Activated CD8-positive, alpha-beta memory T cell treated with anti-CD3 and anti-CD28 coated beads, Interleukin-2, amount 50 U/mL, for 4 hours (primary cell): Measurements from ENCODE around the gene AMOTL1.
"Not testable (repeated sequence)": the region's sequence is repeated elsewhere in the genome, so short reads cannot be mapped to it uniquely, and the experiment has no call there.

Source experiments
- DNase-seq: peaks from one replicate; pipeline ENCODE4 v3.0.0-alpha.2; 2020

Gene AMOTL1

DNA sequence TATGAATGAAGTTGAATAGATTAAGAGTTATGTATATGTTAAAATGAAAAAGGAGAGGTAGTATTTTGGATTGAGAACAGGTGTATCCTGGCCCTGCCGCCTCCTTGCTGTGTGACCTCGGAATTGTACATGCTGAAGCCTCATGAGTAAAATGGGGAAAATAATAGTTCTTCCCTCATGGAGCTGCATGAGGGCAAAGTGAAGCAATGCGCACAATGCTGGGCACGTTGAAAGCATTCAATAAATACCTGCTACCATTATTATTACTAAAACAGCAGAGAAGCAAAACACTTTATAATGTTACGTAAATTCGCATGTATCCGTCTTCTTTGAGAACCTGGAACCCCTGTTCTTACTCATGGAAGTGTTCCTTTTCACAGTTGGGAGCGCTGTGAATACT is 5.7 kb downstream of the AMOTL1 start:
- no peak for DNase-seq

DNA sequence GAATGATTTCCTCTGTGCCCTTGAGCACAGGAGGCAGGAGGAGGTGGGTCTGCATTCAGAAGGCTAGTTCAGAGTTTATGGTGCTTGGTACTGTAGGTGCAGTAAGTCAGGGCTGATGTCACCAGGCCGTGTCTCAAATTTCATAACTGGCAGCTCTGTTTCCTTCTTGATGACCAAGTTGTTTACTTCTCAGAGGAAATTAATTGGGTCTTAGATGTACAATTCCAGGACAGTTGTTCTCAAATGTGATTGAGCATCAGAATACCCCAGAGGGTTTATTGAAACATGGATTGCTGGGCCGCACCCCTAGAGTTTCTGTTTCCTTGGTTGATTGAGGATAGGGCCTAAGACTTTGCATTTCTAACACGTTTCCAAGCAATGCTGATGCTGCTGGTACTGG is 6.2 kb downstream of the AMOTL1 start:
- no peak for DNase-seq

DNA sequence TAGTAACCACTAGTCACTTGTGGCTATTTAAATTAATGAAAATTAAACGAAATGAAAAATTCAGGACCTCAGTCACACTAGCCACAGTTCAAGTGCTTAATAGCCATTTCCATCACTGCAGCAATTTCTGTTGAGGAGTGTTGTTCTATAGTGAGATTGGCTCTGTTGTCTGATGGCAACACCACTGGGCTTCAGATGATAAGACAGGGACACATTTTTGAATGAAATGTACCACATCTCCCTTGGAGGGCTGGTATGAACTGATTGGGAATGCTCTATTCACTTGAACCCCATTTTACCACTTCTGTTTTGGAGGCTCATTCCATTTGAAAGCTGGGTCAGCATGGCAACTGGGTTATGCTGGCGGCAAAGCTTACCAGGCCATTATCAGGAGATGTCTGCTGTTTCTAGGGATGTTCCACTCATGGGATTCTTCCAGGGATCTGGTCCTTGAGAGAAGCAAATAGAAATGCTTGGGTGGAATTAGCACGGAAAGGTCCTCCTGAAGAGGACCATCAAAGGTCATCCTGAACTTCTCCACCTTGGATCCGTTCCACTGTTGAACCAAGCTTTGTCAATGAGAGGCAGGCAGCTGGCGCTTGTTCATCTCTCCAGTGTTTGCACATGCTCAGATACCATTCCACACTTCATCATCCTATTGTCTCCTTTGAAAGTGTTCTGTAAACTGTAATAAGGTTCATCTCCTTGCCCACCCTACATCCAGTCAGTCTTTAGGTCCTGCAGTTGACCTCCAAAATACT is 7.6 kb downstream of the AMOTL1 start:
- DNase-seq: no peak

- no peak for DNase-seq
Measured at GRCh38 chr11:94776351-94777321, 8.5 kb downstream of the AMOTL1 start.

DNA sequence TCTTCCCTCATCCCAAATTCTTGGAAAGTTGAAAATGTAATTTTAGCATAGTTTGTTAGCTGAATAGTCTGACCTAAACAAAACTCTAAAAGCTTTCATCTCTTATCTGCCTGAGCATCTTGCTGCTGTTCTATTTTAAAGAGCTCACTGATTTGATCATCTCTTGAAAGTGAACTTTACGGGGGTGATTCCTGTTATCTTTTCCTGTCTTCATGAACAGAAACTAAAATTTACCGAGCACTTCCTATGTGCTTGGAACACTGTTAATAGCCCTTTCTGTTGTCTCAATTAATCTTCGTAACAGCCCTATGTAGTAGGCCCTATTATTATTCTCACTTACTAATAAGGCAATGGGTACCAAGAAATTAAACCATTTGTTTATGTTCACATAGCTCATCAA is 12.3 kb downstream of the AMOTL1 start:
- no peak for DNase-seq

DNA sequence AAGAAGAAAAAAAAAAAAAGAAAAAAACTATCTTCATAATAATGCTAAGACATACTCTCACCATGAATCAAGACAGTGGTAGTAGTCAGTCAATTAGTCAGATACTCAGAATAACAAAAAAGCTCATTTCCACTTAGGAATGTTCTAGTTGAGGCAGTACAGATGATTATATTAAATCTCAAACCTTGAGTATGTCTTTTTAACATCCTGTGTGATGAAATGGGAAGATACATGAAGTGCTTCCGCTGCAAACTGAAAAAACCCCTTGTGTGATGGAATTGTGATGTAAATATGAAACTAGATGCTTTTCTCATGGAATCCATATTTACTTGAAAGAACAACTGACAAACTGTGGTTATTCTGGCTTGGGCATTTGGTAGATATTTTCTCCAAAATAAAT is 13.7 kb downstream of the AMOTL1 start:
- no peak for DNase-seq

DNA sequence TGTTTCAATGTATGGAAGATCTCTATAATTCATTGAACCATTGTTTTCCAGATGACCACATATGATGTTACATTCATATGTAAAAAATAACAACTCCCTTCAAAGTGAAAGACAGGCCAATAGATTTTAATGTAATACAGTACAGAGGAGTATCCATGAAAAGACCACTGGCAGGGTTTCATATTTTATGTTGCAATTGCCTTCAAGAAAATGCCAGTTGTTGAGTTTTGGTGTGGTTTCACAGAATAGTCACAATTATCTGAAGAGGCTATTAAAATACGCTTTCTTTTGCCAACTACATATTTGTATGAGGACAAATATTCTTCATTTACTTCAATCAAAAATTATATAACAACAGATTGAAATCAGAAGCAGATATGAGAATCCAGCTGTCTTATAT is 14.3 kb downstream of the AMOTL1 start:
- no peak for DNase-seq

DNA sequence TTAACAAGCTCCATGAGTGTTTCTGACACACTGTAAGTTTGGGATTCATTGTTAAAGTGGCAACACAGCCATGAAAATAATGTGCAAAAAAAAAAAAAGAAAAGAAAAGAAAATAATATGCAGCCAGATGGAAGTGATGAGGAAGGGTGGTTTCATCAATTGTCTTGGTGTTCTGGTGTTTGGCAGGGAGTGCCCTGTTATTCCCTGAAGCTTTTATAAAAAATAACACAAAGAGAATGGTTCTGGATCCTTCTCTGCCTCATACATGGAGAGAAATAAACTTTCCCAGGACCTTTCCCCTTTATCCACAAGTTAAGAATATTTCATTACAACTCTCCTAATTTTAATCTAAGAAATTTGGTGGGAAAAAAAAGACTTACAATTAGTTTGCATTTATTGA is 16.7 kb downstream of the AMOTL1 start:
- DNase-seq: no peak

- no peak for DNase-seq
Measured at GRCh38 chr11:94785509-94785908, 17.4 kb downstream of the AMOTL1 start.

GRCh38 chr11:94786264-94787126 is 18.3 kb downstream of the AMOTL1 start:
- DNase-seq: no peak

DNA sequence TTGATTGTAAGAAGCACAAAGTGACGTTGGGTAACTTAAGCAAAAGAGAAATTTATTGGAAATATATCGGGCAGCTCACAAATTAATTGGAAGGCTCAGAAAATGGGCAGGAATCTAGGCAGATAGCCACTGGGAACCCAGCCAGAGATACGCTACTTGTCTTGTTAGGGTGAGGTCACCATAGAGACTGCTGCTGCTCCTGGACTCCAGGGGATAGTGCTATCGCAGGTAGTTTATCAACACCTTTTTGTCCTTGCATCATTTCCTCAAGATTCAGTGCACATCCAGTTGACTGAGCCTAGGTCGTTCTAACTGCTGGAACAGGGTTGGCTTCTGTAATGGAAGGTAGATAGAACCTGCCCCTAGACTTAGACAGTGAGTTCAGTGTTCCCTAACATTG is 19.6 kb downstream of the AMOTL1 start:
- DNase-seq: no peak

- DNase-seq: no peak
Measured at GRCh38 chr11:94788396-94788795, 20.2 kb downstream of the AMOTL1 start.

DNA sequence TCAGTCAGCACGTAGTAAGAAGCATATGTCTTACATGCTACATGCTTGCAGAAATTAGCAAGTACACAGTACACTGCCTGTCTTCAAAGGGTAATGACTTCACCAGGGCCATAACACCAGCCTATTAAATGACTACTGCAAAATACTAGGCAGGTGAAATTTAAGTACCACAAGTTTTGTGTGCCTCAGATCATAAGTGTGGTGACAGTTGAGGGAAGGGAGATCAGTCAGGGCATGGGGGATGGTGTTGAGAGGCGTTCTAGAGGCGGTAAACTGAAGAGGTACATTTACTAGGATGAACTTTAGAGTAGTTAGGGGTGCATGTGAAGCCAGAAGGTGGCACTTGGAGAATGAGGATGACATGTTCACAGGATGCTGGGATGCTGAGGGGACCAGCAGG is 22.0 kb downstream of the AMOTL1 start:
- no peak for DNase-seq

GRCh38 chr11:94790661-94791180 is 22.6 kb downstream of the AMOTL1 start:
- DNase-seq: no peak

- no peak for DNase-seq
Measured at GRCh38 chr11:94791216-94791889, 23.2 kb downstream of the AMOTL1 start.

- DNase-seq: not testable (repeated sequence)
Measured at GRCh38 chr11:94791942-94792341, 23.8 kb downstream of the AMOTL1 start.

GRCh38 chr11:94792451-94792850 is 24.3 kb downstream of the AMOTL1 start:
- DNase-seq: no peak

DNA sequence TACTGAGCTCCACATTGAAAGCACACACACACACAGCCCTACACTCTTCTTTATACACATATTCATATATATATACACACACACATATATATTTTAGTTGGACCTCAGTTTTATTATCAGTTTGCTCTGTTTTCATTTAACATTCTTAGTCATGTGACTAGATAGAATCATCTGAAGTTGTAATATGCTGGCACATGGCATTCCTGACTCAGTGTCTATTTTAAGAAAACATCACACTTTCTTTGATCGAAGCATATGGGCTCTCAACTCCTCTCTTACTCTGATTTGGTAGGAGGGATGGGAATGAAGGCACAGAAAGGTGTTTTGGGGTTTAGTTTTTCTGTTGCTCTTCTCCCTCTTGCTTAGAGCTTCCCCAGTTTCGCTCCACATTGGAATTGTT is 24.8 kb downstream of the AMOTL1 start:
- no peak for DNase-seq

- DNase-seq: no peak
Measured at GRCh38 chr11:94793822-94794221, 25.7 kb downstream of the AMOTL1 start.

DNA sequence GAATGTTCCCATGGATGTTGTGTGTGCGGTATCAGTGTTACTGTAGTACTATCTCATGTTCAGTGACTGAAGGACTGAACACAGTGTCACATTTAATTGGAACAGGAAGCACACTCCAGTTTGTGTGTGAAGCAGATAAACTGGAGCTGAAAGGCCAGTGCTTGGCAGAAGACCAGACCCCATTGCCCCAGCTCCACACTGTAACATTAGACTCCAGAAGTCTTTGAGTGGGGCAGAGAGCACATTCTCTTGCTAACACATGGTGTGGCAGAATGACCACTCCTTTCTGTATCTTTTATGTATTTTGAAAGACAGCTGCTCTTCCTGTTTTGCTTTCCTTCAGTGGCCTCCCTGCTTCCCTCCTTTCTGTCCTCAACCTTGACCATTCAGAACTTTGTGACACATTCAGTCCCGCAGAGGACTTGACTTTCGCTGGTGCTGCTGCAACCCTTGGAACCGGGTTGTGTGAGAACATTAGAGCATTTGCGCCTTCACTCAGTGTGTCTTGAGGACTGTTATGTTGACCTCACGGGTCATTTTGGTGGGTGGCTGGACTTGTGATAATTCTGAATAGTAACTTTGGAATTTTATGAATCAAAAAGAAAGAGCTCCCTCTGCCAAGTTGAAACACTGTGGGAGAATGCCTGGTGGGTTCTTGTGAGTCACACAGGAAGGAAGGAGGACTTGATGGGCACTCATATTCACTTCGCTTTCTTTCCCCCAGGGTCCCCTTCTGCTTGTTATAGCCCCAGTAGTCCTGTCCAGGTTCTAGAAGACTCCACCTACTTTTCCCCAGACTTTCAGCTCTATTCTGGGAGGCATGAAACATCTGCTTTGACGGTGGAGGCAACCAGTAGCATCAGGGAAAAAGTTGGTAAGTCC is 26.4 kb downstream of the AMOTL1 start:
- no peak for DNase-seq
